GM23338 (cell line): ENCODE data around the gene FNDC3B. TPM values are rescaled to one million over a fixed set of nuclear protein-coding genes. Genes with fewer than 3 reads are reported as not detected.

Experiments
- ATAC-seq: fragments of 200-7000 bp; cut with Tn5 transposase; 3 replicates; pipeline ENCODE4 v1.9.1; 2020
- DNase-seq: peaks from one replicate; pipeline ENCODE4 v3.0.0-alpha.2; 2015; ENCODE audit warnings: low spot score
- H2AFZ ChIP-seq: fragments of 200-600 bp; sonication (generic); 2 replicates; pipeline ENCODE4 v1.8.0; 2016; ENCODE audit warnings: antibody characterized with exemption, mild to moderate bottlenecking, moderate library complexity
- H3F3A ChIP-seq: fragments of 200-600 bp; sonication (generic); replicated peaks from 2 replicates; pipeline ENCODE4 v1.8.0; 2017; ENCODE audit warnings: antibody characterized with exemption, mixed run types, low read depth
- H3K27ac ChIP-seq: fragments of 200-600 bp; sonication (generic); 2 replicates; pipeline ENCODE4 v1.6.1; 2016; ENCODE audit warnings: low read depth
- H3K27me3 ChIP-seq: fragments of 200-600 bp; sonication (generic); 2 replicates; pipeline ENCODE4 v1.8.0; 2016; ENCODE audit warnings: mild to moderate bottlenecking, mixed run types, moderate library complexity; ENCODE audit not compliant: insufficient read depth
- H3K36me3 ChIP-seq: fragments of 200-600 bp; sonication (generic); 2 replicates; pipeline ENCODE4 v1.8.0; 2016; ENCODE audit warnings: mild to moderate bottlenecking; ENCODE audit not compliant: insufficient read depth
- H3K4me1 ChIP-seq: fragments of 200-600 bp; sonication (generic); 2 replicates; pipeline ENCODE4 v1.8.0; 2016; ENCODE audit warnings: mild to moderate bottlenecking, moderate library complexity; ENCODE audit not compliant: insufficient read depth
- H3K4me2 ChIP-seq: fragments of 200-600 bp; sonication (generic); 2 replicates; pipeline ENCODE4 v1.7.1; 2017; ENCODE audit warnings: mixed run types
- H3K4me3 ChIP-seq: fragments of 200-600 bp; sonication (generic); 2 replicates; pipeline ENCODE4 v1.6.1; 2016; ENCODE audit warnings: mixed run types
- H3K79me2 ChIP-seq: fragments of 200-600 bp; sonication (generic); replicated peaks from 2 replicates; pipeline ENCODE4 v1.8.0; 2017; ENCODE audit warnings: mild to moderate bottlenecking; ENCODE audit not compliant: insufficient read depth
- H3K9me2 ChIP-seq: fragments of 200-600 bp; sonication (generic); 2 replicates; pipeline ENCODE4 v1.8.0; 2017; ENCODE audit not compliant: insufficient read depth
- H4K20me1 ChIP-seq: fragments of 200-600 bp; sonication (generic); replicated peaks from 2 replicates; pipeline ENCODE4 v1.8.0; 2017; ENCODE audit warnings: mild to moderate bottlenecking; ENCODE audit not compliant: insufficient read depth
- H3K27ac Mint-ChIP-seq: 2 replicates; pipeline ENCODE4 v1.8.0; 2020; ENCODE audit warnings: inconsistent platforms, mild to moderate bottlenecking, moderate library complexity, mixed read lengths
- H3K27me3 Mint-ChIP-seq: 3 replicates; pipeline ENCODE4 v1.8.0; 2022; ENCODE audit warnings: low read depth, mild to moderate bottlenecking, moderate library complexity, mixed read lengths, inconsistent platforms; ENCODE audit not compliant: insufficient read depth, poor library complexity
- H3K36me3 Mint-ChIP-seq: 3 replicates; pipeline ENCODE4 v1.8.0; 2021; ENCODE audit warnings: low read depth, mild to moderate bottlenecking, inconsistent platforms, moderate library complexity, mixed read lengths
- H3K4me1 Mint-ChIP-seq: 3 replicates; pipeline ENCODE4 v1.8.0; 2020; ENCODE audit warnings: mild to moderate bottlenecking, inconsistent platforms, mixed read lengths
- H3K4me3 Mint-ChIP-seq: 3 replicates; pipeline ENCODE4 v1.8.0; 2021; ENCODE audit warnings: moderate library complexity, mild to moderate bottlenecking, inconsistent platforms, mixed read lengths
- H3K9me3 Mint-ChIP-seq: 3 replicates; pipeline ENCODE4 v1.8.0; 2020; ENCODE audit warnings: moderate library complexity, mild to moderate bottlenecking, inconsistent platforms, mixed read lengths
- EZH2 ChIP-seq: fragments of 200-600 bp; sonication (generic); IDR thresholded peaks from one replicate; pipeline ENCODE4 v1.8.0; 2017; ENCODE audit warnings: antibody characterized with exemption, mild to moderate bottlenecking, low read depth; ENCODE audit not compliant: unreplicated experiment
- JUNB ChIP-seq: IDR thresholded peaks from one replicate; pipeline ENCODE4 v1.6.1; 2016; ENCODE audit warnings: antibody characterized with exemption; ENCODE audit not compliant: unreplicated experiment
- NANOG ChIP-seq: IDR thresholded peaks from 2 replicates; pipeline ENCODE4 v1.6.1; 2016; ENCODE audit warnings: antibody characterized with exemption, borderline replicate concordance
- POLR2AphosphoS5 ChIP-seq: IDR thresholded peaks from 2 replicates; pipeline ENCODE4 v1.6.1; 2016; ENCODE audit warnings: antibody characterized with exemption, low read depth
- REST ChIP-seq: IDR thresholded peaks from one replicate; pipeline ENCODE4 v1.6.1; 2018; ENCODE audit warnings: antibody characterized with exemption; ENCODE audit not compliant: unreplicated experiment
- ZNF114 ChIP-seq: fragments of 250-450 bp; sonication (Bioruptor Pico); IDR thresholded peaks from 2 replicates; pipeline ENCODE4 v1.5.0; 2020; ENCODE audit warnings: mild to moderate bottlenecking, moderate library complexity
- ZNF331 ChIP-seq: fragments of 250-450 bp; sonication (Bioruptor Pico); IDR thresholded peaks from 2 replicates; pipeline ENCODE4 v1.5.0; 2020; ENCODE audit warnings: low read depth, mild to moderate bottlenecking, moderate library complexity
- polyA plus RNA-seq: library from polyadenylated mRNA; unstranded; fragments of >200 nt; fragmentation: Nextera tagmentation; extraction: Ambion mirVana; gene quantifications from 2 replicates; pipeline ENCODE4 v1.2.1, GENCODE V29; 2016
- total RNA-seq: library from RNA; depleted of rRNA; stranded (reverse); fragments of >200 nt; shearing (Covaris generic); gene quantifications from 2 replicates; pipeline ENCODE4 v1.2.3, GENCODE V29; 2014
- TF ChIP-seq, protein P1 (sequence below): IDR thresholded peaks from 2 replicates; pipeline ENCODE4 v1.6.1; 2016; ENCODE audit warnings: antibody characterized with exemption
- TF ChIP-seq, protein P2 (sequence below), 2 experiments: fragments of 200-600 bp in 1 of 2; sonication (generic) in 1 of 2; conservative IDR thresholded peaks; 2 replicates each; pipeline versions ENCODE4 v1.5.1 to v1.6.1; 2016 to 2017; ENCODE audit warnings: antibody characterized with exemption in 2 of 2, low read depth in 2 of 2, mild to moderate bottlenecking in 2 of 2, moderate library complexity in 1 of 2

FNDC3B gene
- total and polyA plus RNA-seq, 2 experiments from 2014 or later = 19.1 to 55.4 TPM

DNA sequence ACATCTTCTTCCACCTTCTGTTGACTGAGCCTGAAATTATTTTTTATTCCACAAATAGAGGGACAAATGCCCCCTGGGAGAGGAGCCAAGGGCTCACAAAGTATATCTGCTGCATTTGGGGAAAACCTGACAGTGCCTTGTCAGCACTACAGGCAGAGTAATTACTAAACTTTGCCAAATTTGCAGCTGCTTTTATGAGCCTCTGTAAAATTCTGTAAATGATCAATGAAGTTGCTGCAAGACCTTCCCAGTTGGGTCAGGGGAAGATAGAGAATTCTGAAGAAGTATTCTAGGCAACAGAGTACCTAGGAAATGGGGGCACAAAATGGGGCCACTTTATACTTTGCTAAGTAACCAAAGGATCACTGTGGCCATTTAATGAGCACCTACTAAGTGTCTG is 398.3 kb downstream of the FNDC3B start (continued):
- TF ChIP-seq REST (no peak), EZH2 (no peak), JUNB (no peak), ZNF114 (CRISPR knock-in tag) (no peak), NANOG (no peak), ZNF331 (no peak)

GRCh38 chr3:172438186-172438585 is 398.8 kb downstream of the FNDC3B start:
- Histone ChIP-seq H3K27ac (no peak overlapping the region), H4K20me1 (no peaks in the 10 kb centered on the region)

More at GRCh38 chr3:172438186-172438585, 398.8 kb downstream of the FNDC3B start:
- H3K79me2 ChIP-seq = no peaks in the 10 kb centered on the region
- no peaks in the 10 kb centered on the region for H3K4me1 ChIP-seq
- Mint-ChIP-seq H3K27ac (no peak overlapping the region), H3K4me3 (no peak overlapping the region), H3K9me3 (peaks cover 10% of the 10 kb centered on the region), H3K4me1 (peaks cover 3% of the 10 kb centered on the region; the same call in 1 of the 3 replicates), H3K27me3 (peaks cover 3% of the 10 kb centered on the region), H3K36me3 (peaks cover 2% of the 10 kb centered on the region; the same call in 1 of the 3 replicates)
- no peaks in the 10 kb centered on the region; the same call in 1 of the 2 replicates for H3K9me2 ChIP-seq
- DNase-seq = no peak
- H3F3A ChIP-seq = no peaks in the 10 kb centered on the region
- H3K4me2 ChIP-seq = no peak overlapping the region
- H3K4me3 ChIP-seq = no peak overlapping the region
- ATAC-seq = no peak
- H2AFZ ChIP-seq = no peak overlapping the region
- H3K27me3 ChIP-seq = no peaks in the 10 kb centered on the region
- no peaks in the 10 kb centered on the region for H3K36me3 ChIP-seq
- no peak for TF ChIP-seq JUNB
- TF ChIP-seq, protein P1, sequence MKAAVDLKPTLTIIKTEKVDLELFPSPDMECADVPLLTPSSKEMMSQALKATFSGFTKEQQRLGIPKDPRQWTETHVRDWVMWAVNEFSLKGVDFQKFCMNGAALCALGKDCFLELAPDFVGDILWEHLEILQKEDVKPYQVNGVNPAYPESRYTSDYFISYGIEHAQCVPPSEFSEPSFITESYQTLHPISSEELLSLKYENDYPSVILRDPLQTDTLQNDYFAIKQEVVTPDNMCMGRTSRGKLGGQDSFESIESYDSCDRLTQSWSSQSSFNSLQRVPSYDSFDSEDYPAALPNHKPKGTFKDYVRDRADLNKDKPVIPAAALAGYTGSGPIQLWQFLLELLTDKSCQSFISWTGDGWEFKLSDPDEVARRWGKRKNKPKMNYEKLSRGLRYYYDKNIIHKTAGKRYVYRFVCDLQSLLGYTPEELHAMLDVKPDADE = no peak
- TF ChIP-seq, protein P2, sequence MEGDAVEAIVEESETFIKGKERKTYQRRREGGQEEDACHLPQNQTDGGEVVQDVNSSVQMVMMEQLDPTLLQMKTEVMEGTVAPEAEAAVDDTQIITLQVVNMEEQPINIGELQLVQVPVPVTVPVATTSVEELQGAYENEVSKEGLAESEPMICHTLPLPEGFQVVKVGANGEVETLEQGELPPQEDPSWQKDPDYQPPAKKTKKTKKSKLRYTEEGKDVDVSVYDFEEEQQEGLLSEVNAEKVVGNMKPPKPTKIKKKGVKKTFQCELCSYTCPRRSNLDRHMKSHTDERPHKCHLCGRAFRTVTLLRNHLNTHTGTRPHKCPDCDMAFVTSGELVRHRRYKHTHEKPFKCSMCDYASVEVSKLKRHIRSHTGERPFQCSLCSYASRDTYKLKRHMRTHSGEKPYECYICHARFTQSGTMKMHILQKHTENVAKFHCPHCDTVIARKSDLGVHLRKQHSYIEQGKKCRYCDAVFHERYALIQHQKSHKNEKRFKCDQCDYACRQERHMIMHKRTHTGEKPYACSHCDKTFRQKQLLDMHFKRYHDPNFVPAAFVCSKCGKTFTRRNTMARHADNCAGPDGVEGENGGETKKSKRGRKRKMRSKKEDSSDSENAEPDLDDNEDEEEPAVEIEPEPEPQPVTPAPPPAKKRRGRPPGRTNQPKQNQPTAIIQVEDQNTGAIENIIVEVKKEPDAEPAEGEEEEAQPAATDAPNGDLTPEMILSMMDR (conservative IDR thresholded peaks at IDR 0.05; ENCODE audit: low read depth in 2 of 2) = no peak
- TF ChIP-seq NANOG = no peak
- TF ChIP-seq POLR2AphosphoS5 = no peak
- no peak for TF ChIP-seq ZNF331
